Fibroblast of pulmonary artery (primary cell): ENCODE results near the gene ACVRL1.
A peak's percentile ranks its signal among the peaks of the same experiment; 100 is the strongest.

Experiments
- DNase-seq: peaks from one replicate; pipeline ENCODE4 v3.0.0-alpha.2; 2010; ENCODE audit warnings: low read depth
- H3K4me3 ChIP-seq: replicated peaks from 2 replicates; pipeline ENCODE4 v1.5.1; 2011; ENCODE audit warnings: low read depth, mild to moderate bottlenecking, control low read depth, low read length, moderate library complexity
- TF ChIP-seq, protein P1 (sequence below): IDR thresholded peaks from 2 replicates; pipeline ENCODE4 v1.5.1; 2011; ENCODE audit warnings: mild to moderate bottlenecking, control low read depth, low read length, inconsistent platforms; ENCODE audit errors: missing control alignments

Gene ACVRL1

DNA sequence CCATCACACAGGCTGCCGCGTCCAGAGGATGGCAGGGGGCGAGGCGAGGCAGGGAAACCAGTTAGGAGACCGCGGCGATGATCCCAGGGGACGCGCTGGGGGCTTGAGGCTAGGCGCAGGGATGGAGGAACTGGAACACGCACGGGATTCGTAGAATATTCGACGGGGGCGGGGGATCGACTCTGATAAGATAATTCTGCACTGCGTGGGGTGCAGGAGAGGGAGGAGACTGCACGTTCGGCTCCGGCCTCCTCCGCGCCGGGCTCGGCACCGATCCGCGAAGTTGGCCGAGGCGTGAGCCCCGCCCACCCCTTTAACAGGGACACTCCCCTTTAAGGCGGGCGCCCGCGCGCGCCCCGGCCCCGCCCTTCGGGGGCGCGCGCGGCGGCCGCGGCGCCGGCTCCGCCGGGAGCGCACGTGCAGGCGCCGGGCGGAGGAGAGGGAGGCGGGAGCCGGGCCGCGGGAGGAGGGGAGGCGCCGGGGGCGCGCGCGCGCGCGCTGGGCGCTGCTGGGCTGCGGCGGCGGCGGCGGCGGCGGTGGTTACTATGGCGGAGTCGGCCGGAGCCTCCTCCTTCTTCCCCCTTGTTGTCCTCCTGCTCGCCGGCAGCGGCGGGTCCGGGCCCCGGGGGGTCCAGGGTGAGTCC is 44.0 kb downstream of the ACVRL1 start, which contains the start of gene ACVR1B:
ACVR1B (plus strand) TSS at position 501 of the 644 bp plus-strand sequence; CDS start at position 546, 45 bp downstream.
- TF ChIP-seq, protein P1, sequence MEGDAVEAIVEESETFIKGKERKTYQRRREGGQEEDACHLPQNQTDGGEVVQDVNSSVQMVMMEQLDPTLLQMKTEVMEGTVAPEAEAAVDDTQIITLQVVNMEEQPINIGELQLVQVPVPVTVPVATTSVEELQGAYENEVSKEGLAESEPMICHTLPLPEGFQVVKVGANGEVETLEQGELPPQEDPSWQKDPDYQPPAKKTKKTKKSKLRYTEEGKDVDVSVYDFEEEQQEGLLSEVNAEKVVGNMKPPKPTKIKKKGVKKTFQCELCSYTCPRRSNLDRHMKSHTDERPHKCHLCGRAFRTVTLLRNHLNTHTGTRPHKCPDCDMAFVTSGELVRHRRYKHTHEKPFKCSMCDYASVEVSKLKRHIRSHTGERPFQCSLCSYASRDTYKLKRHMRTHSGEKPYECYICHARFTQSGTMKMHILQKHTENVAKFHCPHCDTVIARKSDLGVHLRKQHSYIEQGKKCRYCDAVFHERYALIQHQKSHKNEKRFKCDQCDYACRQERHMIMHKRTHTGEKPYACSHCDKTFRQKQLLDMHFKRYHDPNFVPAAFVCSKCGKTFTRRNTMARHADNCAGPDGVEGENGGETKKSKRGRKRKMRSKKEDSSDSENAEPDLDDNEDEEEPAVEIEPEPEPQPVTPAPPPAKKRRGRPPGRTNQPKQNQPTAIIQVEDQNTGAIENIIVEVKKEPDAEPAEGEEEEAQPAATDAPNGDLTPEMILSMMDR = no peak
- peak within 1 kb of the TSS; percentile 96 for H3K4me3 ChIP-seq
- peak; percentile 93 for DNase-seq

DNA sequence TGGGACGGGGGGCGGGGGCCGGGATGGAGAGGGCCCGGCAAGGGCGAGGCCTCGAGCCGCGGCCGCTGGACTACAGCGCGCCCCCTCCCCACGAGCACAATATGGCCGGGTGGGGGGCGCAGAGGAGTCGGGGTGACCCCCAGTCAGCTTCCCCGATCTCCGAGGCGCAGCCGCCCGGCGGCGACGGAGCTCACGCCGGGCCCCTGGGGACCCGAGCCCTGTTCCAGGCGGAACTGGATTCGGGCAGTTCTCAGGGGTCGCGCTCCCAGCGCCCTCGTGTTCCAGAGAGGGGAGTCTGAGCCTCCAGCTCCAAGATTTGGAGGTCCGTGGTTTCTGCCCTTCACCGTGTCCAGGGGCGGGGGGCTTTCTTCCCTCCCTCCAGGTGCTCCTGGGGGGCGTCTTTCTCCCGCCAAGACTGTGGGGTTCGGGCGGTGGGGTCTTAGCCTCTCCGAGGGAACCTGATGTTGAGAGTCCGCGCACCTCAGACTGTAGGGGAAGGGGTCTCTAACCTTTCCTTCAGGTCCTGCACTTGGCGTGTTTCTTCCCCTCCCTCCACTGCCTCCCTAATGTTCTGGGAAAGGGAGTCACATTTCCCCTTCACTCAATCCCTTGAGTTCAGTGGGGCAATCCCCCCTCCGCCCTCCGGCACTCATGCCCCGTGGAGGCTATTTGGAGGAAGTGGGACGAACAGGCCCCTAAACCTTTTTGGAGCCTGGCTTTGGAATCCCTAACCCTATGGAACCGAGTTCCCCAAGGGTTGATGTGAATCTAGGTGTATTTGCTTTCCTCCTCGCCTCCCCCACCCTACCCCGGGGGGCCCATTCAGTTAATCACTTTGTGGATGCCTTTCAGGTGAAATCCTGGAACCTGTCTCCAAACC is 44.8 kb downstream of the ACVRL1 start:
- peak overlapping the region; percentile 96 for H3K4me3 ChIP-seq
- DNase-seq = no peak

DNA sequence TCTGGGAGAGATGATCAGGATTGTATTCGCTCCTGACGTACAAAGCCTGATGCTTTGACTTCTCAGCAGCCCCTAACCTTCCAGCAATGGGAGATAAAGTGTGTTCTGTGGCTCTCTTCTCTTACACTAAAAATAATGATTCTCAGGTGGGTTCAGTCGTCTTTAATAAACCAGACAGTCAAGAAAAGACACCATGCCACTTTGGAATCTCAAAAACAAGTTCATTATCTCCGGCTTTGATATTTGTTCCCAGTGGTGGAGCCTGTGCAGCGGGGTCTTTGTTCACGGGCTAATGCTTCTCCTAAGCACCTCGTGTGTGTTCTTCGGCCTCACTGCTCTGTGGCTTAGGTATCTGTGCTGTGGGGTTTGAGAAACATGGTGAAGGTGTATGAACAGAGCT is 45.8 kb downstream of the ACVRL1 start:
- DNase-seq = no peak
- TF ChIP-seq, protein P1 = no peak
- H3K4me3 ChIP-seq = peak overlapping the region; percentile 96

More for the DNA sequence above, 44.8 kb downstream of the ACVRL1 start:
- TF ChIP-seq, protein P1 = no peak

DNA sequence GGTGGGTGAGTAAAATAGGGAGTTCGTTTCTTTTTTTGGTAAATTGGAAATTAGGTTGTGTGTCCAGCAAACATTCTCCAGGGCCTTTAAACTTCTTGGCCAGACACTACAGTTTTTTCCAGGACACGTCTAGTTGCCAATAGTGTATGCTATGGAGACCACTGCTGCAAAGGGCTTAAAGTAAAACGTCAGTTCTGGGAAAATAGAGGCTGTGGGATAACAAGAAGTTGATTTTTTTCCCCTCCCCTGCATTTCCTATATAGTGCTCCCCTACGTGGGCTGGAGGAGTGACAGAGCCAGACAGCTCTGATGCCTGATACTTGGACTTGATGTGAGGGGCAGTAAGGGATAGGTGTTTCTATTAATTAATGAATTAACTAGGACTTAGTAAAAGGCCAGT is 46.6 kb downstream of the ACVRL1 start:
- TF ChIP-seq, protein P1 = no peak
- no peak for DNase-seq
- H3K4me3 ChIP-seq = peak overlapping the region; percentile 96

DNA sequence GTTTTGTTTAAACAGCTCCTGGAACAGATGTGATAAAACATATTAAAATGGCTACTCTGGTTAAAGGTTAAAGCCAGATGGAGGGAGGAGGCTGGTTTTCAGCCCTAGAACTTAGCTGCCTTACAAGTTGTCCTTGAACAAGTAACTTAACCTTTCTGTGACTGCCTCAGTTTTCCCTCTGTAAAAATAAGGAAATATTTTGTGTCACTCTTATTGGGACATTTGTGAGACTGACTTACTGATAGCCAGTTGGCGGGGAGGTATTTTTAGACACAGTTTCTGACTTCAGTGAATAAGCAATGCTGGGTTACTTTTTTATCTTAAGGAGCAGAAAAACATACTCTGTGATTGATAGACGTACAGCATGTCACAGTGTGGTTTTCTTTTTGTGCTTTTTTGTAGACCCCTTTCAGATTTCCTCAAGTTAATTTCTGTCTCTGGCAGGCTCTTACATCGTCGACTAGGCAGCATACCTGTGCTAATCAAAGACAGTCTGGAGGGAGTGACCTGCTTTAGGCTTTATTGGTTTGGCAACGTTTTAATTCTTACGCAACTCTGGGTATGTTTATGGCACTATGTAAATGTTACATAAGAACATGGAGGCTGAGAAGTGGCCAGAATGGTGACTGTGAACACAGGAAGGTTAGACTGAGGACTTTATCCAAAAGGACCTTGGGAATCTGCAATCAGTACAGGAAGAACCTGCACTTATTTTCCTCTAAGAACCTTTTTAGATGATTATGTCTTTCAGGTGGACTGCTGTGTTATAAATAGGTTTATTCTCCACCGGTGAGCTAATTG is 47.5 kb downstream of the ACVRL1 start:
- peak; percentile 59 for DNase-seq
- TF ChIP-seq, protein P1 = no peak
- H3K4me3 ChIP-seq = peak overlapping the region; percentile 96

DNA sequence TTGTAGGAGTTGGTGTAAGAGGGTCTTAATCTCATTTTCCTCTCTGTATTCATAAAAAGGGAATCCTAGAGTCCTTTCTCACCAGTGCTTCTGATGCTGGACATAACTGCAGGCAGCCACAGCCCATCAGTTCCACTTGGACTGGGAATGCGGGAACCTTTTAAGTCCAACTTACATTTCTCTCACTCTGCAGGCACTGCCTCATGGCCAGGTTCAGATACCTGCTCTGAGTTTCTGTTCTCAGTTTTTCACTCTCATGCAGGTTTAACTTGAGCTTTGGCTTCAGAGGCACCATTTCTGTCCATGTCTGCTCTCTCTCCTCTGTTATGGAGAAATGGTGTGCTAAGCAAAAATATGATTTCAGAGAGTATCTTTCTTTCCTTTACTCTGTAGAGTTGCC is 48.4 kb downstream of the ACVRL1 start:
- DNase-seq = no peak
- TF ChIP-seq, protein P1 = no peak
- H3K4me3 ChIP-seq = peak overlapping the region; percentile 2
